Fibroblast of peridontal ligament (primary cell): ENCODE measurements around the gene MME.

Experiments used
- DNase-seq: peaks from one replicate; pipeline ENCODE4 v3.0.0-alpha.2; 2010; ENCODE audit errors: extremely low read depth

The MME gene

DNA sequence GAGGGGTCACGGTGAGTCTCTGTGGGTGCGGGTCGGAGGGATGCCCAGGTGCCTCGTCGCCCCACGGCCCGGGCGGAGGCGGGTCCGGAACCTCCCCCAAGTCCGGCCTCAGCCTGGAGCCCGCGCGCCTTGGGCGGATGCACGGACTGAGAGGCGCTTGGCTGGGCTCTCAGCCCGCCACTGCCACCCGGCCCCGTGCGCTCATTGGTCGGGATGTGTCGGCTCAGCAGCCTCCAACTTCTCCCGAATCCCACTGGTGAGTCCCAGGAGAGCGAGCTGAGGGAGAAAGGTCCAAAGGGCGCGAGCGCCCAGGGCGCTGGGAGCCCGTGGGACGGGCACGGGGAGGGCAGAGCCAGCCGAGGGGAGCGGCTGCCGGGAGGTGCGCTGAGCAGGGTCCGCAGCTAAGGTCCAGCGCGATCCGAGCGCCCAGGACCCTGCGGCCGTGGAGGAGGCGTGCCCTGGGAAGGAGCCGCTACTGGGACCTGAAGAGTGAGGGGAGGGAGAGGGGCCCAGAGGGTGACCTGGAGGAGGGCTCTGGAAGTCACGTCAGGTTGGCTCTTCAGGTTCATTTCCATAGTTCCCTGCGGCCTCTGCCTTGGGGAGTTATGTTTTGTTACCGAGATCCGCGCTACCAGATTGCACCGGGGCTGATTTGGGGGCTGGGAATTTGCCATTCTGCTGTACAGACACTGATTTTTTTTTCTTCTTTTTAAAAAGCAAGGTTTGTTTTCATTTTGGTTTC, at the start of gene MME:
MME (plus strand) TSS at position 574 of the 742 bp plus-strand sequence. CDS start 3,849 bp downstream, outside the sequence.
- DNase-seq = peak; percentile 77

DNA sequence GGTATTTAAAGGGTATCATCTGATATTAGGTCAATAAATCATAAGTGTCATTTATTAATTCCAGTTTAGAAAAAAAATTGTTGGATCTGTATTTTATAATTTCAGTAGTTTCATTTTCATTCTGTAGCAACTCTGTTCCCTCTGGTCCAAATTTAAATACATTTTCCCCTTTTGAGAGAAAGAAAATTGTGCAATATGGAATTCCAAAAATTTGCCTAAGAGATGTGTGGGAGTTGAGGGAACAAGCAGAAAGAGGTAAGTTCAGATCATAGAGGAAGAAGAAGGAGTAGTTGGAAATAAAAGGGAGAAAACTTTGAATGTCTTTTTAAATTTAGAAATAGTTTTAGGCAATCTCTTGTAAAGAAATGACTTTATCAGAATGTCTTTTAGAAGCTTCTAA, 48.9 kb upstream of the MME start:
- DNase-seq = peak; percentile 81

DNA sequence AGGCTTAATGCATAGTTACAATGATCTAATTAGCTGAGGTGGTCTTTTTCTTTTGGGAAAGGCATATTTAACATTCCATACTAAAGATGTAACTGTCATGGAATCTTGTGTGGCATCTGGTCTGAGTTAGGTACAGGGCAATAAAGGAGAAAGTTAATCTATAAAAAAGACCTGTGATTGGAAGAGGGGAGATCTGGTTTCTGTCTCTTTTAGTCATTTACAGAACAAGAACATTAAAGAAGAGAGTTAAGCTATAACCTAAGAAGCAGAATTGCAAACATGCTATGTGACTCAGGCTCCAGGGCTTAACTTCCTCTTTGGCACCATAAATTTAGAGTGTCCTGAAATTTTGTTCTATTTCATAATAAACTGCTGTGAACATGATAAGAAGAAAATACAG, 47.2 kb upstream of the MME start:
- DNase-seq = peak; percentile 58

DNA sequence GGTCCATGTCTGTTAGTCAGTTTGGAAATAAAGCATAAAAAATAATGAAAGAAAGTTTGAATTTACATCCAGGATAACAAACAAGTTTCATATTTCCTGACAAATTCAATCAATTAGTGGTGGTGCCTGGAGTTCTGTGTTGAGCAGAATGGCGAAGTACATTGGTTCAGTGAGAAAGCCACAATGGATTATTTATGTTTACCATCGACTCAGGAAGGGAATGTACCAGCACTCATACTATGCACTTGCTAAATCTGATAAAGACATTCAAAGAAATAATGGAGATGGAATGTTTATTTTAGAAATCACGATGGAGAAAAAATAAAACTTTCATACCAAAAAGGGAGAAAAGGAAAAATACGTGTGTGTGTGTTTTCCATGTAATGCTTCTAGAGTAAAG, 45.3 kb upstream of the MME start:
- DNase-seq = no peak

DNA sequence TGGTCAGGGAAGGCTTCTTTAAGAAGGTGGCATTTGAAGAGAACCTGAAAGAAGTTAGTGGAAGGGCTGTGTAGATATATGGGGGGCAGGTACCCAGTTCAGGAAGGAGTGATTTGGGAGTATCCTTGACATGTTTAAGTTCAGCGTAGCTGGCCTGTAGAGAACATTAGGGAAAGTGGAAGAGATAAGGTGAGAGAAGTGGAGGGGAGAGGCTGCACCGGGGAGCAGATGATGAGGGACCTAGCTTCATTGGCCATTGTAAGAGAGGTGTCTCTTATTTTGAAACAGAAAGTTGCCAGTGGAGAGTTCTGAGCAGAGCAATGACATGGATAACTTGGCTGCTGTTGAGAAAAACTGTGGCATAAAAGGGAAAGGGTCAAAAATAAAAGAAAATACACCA, 44.6 kb upstream of the MME start:
- no peak for DNase-seq

GRCh38 chr3:155037508-155038202, 42.5 kb upstream of the MME start:
- no peak for DNase-seq

GRCh38 chr3:155038203-155038554, 41.9 kb upstream of the MME start:
- no peak for DNase-seq

DNA sequence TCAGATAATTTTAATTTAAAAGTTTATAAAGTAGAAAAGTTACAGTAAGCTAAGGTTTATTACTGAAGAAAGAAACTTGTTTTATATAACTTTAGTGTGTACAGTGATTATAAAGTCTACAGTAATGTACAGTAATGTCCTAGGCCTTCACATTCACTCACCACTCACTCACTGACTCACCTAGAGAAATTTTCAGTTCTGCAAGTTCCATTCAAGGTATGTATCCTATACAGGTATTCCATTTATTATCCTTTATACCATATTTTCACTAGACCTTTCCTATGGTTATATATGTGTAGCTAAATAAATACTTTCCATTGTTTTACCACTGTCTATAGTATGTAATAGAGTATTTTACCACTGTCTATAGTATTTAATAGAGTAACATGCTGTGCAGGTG, 33.2 kb upstream of the MME start:
- no peak for DNase-seq

DNA sequence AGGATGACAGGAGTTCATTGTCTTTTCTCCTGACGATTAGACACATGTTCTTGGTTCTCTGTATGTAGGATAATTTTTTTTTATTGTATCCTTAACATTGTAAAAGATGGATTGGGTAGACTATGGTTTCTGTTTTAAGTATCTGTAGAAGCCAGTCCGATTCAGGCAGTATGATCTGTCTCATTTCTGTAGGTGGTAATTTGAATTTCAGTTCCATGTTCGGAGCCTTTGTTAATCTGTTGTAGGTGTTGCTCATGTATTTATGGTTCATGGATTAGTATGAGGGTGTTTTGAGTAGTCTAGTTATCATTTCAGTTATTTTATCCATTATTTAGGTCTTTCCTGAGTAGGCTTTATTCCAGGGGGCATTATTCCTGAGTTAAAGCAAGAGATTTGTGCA, 32.4 kb upstream of the MME start:
- DNase-seq = no peak

GRCh38 chr3:155049959-155050358, 30.2 kb upstream of the MME start:
- DNase-seq = no peak

- no peak for DNase-seq
Observed at GRCh38 chr3:155052470-155052869, 27.6 kb upstream of the MME start.

DNA sequence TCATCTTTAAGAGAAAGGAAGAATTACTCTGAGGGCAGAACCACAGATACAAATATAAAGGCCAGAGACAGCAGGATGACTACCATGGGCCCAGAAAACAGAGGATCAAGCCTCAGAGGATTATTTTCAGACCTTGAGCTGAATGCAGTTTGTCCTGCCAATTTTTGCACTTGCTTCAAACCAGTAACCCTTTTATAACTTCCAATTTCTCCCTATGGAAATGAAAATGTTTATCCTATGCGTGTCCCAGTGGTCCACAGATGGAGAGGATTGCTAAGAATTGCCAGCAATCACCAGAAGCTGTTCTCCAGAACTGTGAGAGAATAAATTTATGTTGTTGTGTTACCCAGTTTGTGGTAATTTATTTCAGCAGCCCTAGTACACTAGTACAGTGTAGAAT, 26.4 kb upstream of the MME start:
- DNase-seq = no peak

DNA sequence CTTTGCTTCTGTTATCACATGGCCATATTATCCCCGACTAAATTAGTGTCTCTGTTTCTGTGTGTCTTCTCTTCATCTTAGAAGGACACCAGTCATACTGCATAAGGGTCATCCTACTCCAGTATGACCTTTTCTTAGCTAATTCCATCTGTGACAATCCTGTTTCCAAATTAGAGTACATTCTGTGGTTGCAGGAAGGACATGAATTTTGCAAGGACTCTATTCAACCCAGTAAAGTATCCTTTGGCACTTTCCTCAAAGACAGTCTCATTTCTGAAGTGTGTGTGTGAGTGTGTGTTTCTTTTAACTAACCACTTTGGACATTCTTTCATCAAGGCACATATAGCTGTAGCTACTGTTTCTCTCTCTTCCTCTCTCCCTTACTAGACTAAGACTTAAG, 15.2 kb upstream of the MME start:
- DNase-seq = peak; percentile 48

DNA sequence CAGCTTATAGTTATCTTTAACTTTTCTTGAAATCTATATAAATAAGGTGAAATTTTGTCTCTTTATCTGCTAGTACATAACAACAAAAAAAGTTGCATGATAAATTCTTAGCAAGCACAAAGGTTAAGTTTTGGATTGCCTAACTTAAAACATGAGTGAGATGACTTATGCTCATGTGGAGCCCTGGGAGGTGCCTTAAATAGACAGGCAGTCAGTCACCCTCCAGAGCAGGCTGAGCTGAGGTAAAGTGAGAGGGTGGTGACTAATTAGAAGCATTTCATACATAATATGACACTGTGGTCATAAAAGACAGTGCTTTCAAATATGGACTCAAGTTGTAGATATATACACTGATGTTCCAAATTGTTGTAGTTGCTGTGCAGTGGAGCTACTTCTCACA, 14.6 kb upstream of the MME start:
- DNase-seq = peak; percentile 86

DNA sequence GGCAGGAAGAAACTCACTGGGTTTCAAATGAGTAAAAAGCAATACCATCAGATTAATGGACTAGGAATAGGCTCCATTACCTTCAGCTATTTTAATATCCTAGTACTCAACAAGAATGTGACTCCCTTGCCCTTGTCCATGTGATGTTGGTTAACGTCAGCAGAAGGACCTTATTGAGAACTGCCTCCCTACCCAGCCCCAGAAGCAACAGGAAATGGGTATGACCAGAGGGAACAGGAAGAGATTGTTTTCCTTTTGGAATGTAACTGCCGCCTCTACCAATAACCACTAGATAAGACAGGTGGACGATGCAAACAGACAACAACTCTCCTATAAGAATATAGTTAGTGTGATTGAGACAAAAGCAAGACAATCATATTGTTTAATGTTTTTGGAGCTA, 10.4 kb upstream of the MME start:
- DNase-seq = peak; percentile 31

DNA sequence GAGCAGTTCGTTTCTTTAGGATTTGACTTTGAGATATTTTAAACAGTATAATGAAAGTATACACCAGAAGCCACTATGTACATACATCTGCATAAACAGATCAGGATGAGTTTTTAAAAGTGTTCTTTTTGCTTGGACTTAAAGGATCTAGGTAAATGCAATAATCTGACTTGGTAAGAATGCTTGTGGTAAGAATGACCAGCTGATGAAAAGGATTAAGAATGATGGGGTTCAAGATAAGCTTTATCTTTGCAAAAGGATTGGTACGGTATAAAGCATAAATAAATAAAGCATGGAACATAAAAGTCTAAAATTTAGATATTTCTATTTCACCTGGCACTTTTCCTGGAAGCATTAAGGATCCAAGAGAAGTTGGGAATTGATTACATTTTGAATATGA, 9.8 kb upstream of the MME start:
- DNase-seq = no peak

DNA sequence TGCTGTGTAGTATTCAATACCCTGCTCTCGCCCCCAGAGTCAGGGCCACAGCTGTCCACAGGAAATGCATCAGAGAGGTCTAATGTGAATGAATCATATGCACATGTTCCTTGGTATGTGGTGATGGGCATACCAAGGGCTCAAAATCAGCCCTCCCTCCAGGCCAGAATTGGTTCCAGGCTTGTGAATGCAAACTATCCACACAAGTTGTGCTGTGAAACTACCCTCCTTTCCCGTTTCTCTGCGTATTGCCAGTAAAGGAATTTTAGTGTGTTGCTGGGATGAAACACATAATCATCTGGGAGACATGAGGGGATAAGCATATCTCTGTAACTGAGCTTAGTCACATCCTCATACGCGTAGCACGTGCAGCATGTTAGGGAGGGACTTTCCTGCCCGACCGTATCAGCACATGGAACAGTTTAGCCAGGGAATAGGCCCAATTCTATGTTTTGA, 9.2 kb upstream of the MME start:
- DNase-seq = peak; percentile 100

GRCh38 chr3:155075200-155075599, 4.9 kb upstream of the MME start:
- no peak for DNase-seq

GRCh38 chr3:155076888-155077287, 3.2 kb upstream of the MME start:
- no peak for DNase-seq

- peak; percentile 66 for DNase-seq
Observed at GRCh38 chr3:155078711-155079467, 1.2 kb upstream of the MME start.

GRCh38 chr3:155079468-155079745, 712 bp upstream of the MME start:
- DNase-seq = peak; percentile 75

DNA sequence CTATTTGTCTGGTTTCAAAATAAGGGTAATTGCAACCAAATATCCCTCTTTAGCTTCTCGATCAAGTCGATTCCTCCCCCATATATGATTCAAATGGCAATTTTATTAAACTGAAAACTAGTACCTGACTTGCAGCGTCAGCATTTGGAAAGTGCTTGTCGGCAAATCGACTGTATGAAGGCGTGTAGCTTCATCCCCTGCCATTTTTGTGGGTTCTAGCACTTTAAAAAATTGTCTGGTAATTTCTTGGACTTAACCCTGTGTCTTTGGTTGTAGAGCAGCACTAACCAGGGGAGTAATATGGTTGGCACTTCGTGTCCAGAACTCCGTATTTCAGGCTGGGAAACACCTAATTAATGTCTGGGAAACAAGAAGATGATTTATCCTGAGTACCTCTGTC, 573 bp downstream of the MME start:
- DNase-seq = peak; percentile 68

GRCh38 chr3:155083313-155083905, 3.3 kb downstream of the MME start:
- DNase-seq = no peak
